Measurements from ENCODE around the gene CCDC51. TPM values are rescaled to one million over a fixed set of nuclear protein-coding genes. Genes with fewer than 3 reads are reported as not detected.

CCDC51 gene
- polyA plus RNA-seq, 1 experiment, result 14.3 TPM

- no peak for DNase-seq (ENCODE audit: low read depth)
These were observed 8.5 kb downstream of the CCDC51 start for GRCh38 chr3:48431224-48432029.

DNA sequence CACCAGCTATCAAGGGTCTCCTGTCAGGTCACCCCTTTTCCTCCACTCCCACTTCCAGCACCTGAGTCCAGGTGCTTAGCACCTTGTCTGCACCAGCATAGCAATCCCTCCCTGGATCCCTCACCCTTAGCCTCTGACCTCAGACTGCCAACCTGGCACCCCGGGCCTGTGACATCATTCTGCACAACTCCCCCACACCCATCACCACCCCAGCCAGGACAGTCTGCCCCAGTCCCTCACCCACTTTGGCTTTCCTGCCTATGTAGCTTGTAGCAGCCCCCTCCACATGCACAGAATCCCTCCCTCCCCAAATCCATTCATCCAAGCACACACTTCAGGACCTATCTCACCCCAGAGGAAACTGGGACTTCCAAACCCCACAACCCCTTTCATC is 9.2 kb downstream of the CCDC51 start:
- POLR2A ChIA-PET, result interaction anchor here (0.7 kb wide), 1 partner anchor 15 kb away, joined by 3 read pairs; no protein-coding TSS in a partner anchor
- no peak for DNase-seq (ENCODE audit: low read depth)
- no peaks in the 10 kb centered on the region for H3K27me3 ChIP-seq (ENCODE audit: control insufficient read depth, insufficient read depth, low read length)
- TF ChIP-seq CTCF (IDR thresholded peaks at IDR 0.05; ENCODE audit: insufficient read depth, low read depth, low read length), result no peak
- H3K36me3 ChIP-seq (ENCODE audit: control insufficient read depth, insufficient read depth, low read length), result 0 out of 2 replicates have a peak, but pooled peaks cover 2% of the 10 kb centered on the region
- CTCF ChIA-PET, result interaction anchor here (1.0 to 7.6 kb wide), 4 partner anchors 9 to 160 kb away, joined by 3 to 263 read pairs (median 22); partner anchors contain the start of genes CCDC51 and TMA7
- H3K4me3 ChIP-seq (ENCODE audit: low read depth, low read length), result no peak overlapping the region

More at GRCh38 chr3:48431224-48432029, 8.5 kb downstream of the CCDC51 start:
- CTCF ChIA-PET, result interaction anchor here (0.6 to 7.6 kb wide), 6 partner anchors 8 to 160 kb away, joined by 3 to 263 read pairs (median 22); partner anchors contain the start of genes CCDC51 and TMA7
- no peak for TF ChIP-seq CTCF (IDR thresholded peaks at IDR 0.05; ENCODE audit: insufficient read depth, low read depth, low read length)
- Histone ChIP-seq H3K4me3 (ENCODE audit: low read depth, low read length) (no peak overlapping the region), H3K27me3 (ENCODE audit: control insufficient read depth, insufficient read depth, low read length) (no peaks in the 10 kb centered on the region), H3K36me3 (ENCODE audit: control insufficient read depth, insufficient read depth, low read length) (0 out of 2 replicates have a peak, but pooled peaks cover 2% of the 10 kb centered on the region)
- POLR2A ChIA-PET, result no interaction called here

DNA sequence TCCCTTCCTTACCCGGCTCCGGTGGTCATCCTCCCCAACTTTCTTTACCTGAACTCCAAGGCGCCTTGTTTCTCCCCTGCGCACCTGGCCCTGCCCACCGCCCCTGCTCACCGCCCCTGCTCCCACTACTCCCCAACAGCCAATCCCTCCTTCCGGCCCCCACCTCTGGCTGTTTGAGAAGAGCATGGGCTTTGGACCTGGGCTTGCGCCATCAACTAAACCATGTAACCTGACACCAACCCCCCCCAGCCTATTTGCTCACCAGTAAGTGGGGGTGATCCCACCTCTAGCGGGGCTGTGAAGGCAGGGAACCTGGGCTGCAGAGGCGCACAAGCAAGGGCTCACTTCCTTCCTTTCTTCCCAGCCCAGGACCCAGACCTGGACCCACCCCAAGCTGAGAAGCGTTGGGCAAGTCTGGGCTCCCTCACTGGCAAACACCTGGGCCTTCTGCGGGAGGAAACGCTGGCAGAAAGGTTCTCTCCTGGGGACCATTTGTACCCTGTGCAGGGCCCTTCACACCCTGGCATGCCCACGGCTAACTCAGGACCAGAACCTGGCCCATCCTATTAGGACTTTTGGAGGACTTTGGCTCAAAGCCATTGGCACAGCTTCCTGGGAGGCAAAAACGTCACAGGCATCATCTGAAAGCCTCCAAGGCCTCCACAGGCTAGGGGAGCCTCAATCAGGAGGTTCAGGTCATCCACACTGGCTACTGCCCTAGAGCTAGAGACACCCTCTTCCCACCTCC is 9.8 kb downstream of the CCDC51 start, which contains the start of gene PLXNB1:
Gene PLXNB1 (minus strand): TSS at position 127 of the 748 bp plus-strand sequence. CDS start 5,475 bp downstream, outside the sequence.
- CTCF ChIA-PET, result interaction anchor here (1.0 to 7.5 kb wide), 5 partner anchors 10 to 236 kb away, joined by 3 to 38 read pairs (median 4); partner anchors contain the start of genes CCDC51 and TMA7

DNA sequence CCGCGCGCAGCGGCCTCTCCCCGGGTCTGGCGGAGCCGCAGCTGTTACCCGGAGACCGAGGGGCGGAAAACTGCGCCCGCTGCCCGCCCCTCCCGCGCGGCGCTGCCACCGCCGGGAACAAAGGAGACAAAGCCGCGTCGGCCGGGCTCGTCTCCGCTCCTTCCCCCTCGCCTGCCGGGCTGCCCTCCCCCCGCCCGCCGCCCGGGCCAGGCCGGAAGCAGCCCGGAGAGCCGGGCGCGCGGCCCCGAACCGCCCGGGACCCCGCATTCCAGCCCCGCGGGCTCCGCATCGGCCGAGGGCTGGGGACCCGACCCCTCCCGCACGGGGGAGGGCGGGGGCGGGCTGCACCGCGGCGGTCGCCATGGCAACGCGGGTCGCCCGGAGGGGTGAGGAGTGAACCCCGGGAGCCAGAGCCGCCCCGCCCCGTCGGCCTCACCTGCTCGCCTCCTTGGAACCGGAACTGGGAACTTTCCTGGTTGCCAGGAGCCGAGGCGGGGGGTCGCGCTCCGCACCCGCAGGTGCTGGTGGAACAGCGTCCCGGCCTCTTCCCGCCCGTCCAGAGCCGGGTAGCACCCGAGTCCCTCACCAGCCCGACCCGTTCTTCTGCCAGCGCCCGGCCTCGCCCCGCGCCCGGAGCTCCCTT is 10.5 kb downstream of the CCDC51 start:
- no peaks in the 10 kb centered on the region for H3K27me3 ChIP-seq (ENCODE audit: control insufficient read depth, insufficient read depth, low read length)
- no peak for DNase-seq (ENCODE audit: low read depth)
- peak overlapping the region; percentile 72 for H3K4me3 ChIP-seq (ENCODE audit: low read depth, low read length)
- POLR2A ChIA-PET, result interaction anchor here (0.6 kb wide), 1 partner anchor 1240 kb away, joined by 3 read pairs; no protein-coding TSS in a partner anchor
- H3K36me3 ChIP-seq (ENCODE audit: control insufficient read depth, insufficient read depth, low read length), result 0 out of 2 replicates have a peak, but pooled peaks cover 2% of the 10 kb centered on the region
- CTCF ChIA-PET, result interaction anchor here (1.0 to 7.5 kb wide), 5 partner anchors 15 to 235 kb away, joined by 3 to 38 read pairs (median 3); no protein-coding TSS in a partner anchor
- no peak for TF ChIP-seq CTCF (IDR thresholded peaks at IDR 0.05; ENCODE audit: insufficient read depth, low read depth, low read length)

More for the DNA sequence above, 9.8 kb downstream of the CCDC51 start, which contains the start of gene PLXNB1:
- DNase-seq (ENCODE audit: low read depth), result no peak
- Histone ChIP-seq H3K4me3 (ENCODE audit: low read depth, low read length) (peak within 1 kb of the TSS; percentile 72), H3K36me3 (ENCODE audit: control insufficient read depth, insufficient read depth, low read length) (0 out of 2 replicates have a peak, but pooled peaks cover 2% of the 10 kb centered on the region), H3K27me3 (ENCODE audit: control insufficient read depth, insufficient read depth, low read length) (no peaks in the 10 kb centered on the region)
- POLR2A ChIA-PET, result interaction anchor here (0.6 to 0.7 kb wide), 2 partner anchors 15 to 1240 kb away, joined by 3 read pairs; no protein-coding TSS in a partner anchor
- TF ChIP-seq CTCF (IDR thresholded peaks at IDR 0.05; ENCODE audit: insufficient read depth, low read depth, low read length), result no peak

Data from BJ (cell line).